Effector memory CD4-positive, alpha-beta T cell (primary cell): Measurements from ENCODE around the gene WEE1.

Experiments used
- DNase-seq, 3 donors: peaks; one replicate each; pipeline ENCODE4 v3.0.0-alpha.2; 2020
- H3K27ac ChIP-seq: 2 replicates; pipeline ENCODE4 v1.7.0; 2013; ENCODE audit warnings: mild to moderate bottlenecking, low read length, moderate library complexity; ENCODE audit not compliant: insufficient read depth, poor library complexity, severe bottlenecking
- H3K27me3 ChIP-seq: replicated peaks from 2 replicates; pipeline ENCODE4 v1.7.0; 2013; ENCODE audit warnings: mild to moderate bottlenecking, low read length; ENCODE audit not compliant: insufficient read depth, control insufficient read depth, poor library complexity, severe bottlenecking
- H3K36me3 ChIP-seq: 2 replicates; pipeline ENCODE4 v1.7.0; 2013; ENCODE audit warnings: mild to moderate bottlenecking, low read length, moderate library complexity; ENCODE audit not compliant: control insufficient read depth, insufficient read depth
- H3K4me1 ChIP-seq: 2 replicates; pipeline ENCODE4 v1.7.0; 2013; ENCODE audit warnings: low read length, mild to moderate bottlenecking; ENCODE audit not compliant: control insufficient read depth, insufficient read depth, poor library complexity, severe bottlenecking
- H3K4me3 ChIP-seq: 2 replicates; pipeline ENCODE4 v1.7.0; 2013; ENCODE audit warnings: low read length, low read depth, mild to moderate bottlenecking; ENCODE audit not compliant: insufficient read depth, poor library complexity, severe bottlenecking
- H3K9me3 ChIP-seq: 2 replicates; pipeline ENCODE4 v1.7.0; 2013; ENCODE audit warnings: mild to moderate bottlenecking, low read length, moderate library complexity; ENCODE audit not compliant: control insufficient read depth

The WEE1 gene

GRCh38 chr11:9573775-9574621 lies 528 bp downstream of the WEE1 start:
- Histone ChIP-seq H3K27ac (peak overlapping the region; percentile 56), H3K4me1 (peaks cover 6% of the 10 kb centered on the region), H3K4me3 (peak overlapping the region; percentile 78), H3K9me3 (no peaks in the 10 kb centered on the region), H3K27me3 (no peaks in the 10 kb centered on the region), H3K36me3 (no peaks in the 10 kb centered on the region)
- no peak for DNase-seq

- no peaks in the 10 kb centered on the region for H3K36me3 ChIP-seq
- peak overlapping the region; percentile 78 for H3K4me3 ChIP-seq
- H3K4me1 ChIP-seq: peaks cover 6% of the 10 kb centered on the region
- no peaks in the 10 kb centered on the region for H3K27me3 ChIP-seq
- peak overlapping the region; percentile 30 for H3K27ac ChIP-seq
- H3K9me3 ChIP-seq: no peaks in the 10 kb centered on the region
- DNase-seq: no peak
Measured at GRCh38 chr11:9574622-9575259, 1.3 kb downstream of the WEE1 start.

GRCh38 chr11:9575260-9576240 lies 2.1 kb downstream of the WEE1 start:
- Histone ChIP-seq H3K9me3 (no peaks in the 10 kb centered on the region), H3K36me3 (no peaks in the 10 kb centered on the region), H3K27ac (peak overlapping the region; percentile 30), H3K27me3 (no peaks in the 10 kb centered on the region), H3K4me3 (peak overlapping the region; percentile 78), H3K4me1 (peaks cover 6% of the 10 kb centered on the region)
- no peak for DNase-seq

- Histone ChIP-seq H3K36me3 (no peaks in the 10 kb centered on the region), H3K27me3 (no peaks in the 10 kb centered on the region), H3K9me3 (no peaks in the 10 kb centered on the region), H3K4me1 (peaks cover 6% of the 10 kb centered on the region), H3K27ac (peak overlapping the region; percentile 57), H3K4me3 (peak overlapping the region; percentile 43)
- DNase-seq: no peak
Measured at GRCh38 chr11:9576701-9577381, 3.4 kb downstream of the WEE1 start.

- Histone ChIP-seq H3K4me3 (peak overlapping the region; percentile 43), H3K36me3 (no peaks in the 10 kb centered on the region), H3K27me3 (no peaks in the 10 kb centered on the region), H3K9me3 (no peaks in the 10 kb centered on the region), H3K4me1 (peaks cover 6% of the 10 kb centered on the region), H3K27ac (peak overlapping the region; percentile 57)
- DNase-seq: no peak
Measured at GRCh38 chr11:9577556-9577955, 4.1 kb downstream of the WEE1 start.

- no peaks in the 10 kb centered on the region for H3K4me1 ChIP-seq
- H3K4me3 ChIP-seq: no peak overlapping the region
- no peak for DNase-seq
- no peaks in the 10 kb centered on the region for H3K27me3 ChIP-seq
- no peak overlapping the region for H3K27ac ChIP-seq
- no peaks in the 10 kb centered on the region for H3K9me3 ChIP-seq
- H3K36me3 ChIP-seq: no peaks in the 10 kb centered on the region
Measured at GRCh38 chr11:9580894-9581293, 7.4 kb downstream of the WEE1 start.

GRCh38 chr11:9581556-9582161 lies 8.2 kb downstream of the WEE1 start:
- Histone ChIP-seq H3K9me3 (no peaks in the 10 kb centered on the region), H3K27me3 (no peaks in the 10 kb centered on the region), H3K4me1 (no peaks in the 10 kb centered on the region), H3K4me3 (no peak overlapping the region), H3K27ac (no peak overlapping the region), H3K36me3 (peaks cover 3% of the 10 kb centered on the region)
- no peak for DNase-seq

- H3K4me1 ChIP-seq: no peaks in the 10 kb centered on the region
- H3K9me3 ChIP-seq: no peaks in the 10 kb centered on the region
- no peak for DNase-seq
- no peak overlapping the region for H3K4me3 ChIP-seq
- H3K36me3 ChIP-seq: peaks cover 3% of the 10 kb centered on the region
- no peak overlapping the region for H3K27ac ChIP-seq
- H3K27me3 ChIP-seq: no peaks in the 10 kb centered on the region
Measured at GRCh38 chr11:9590717-9591116, 17.2 kb downstream of the WEE1 start.
